GM21381 (cell line): Measurements from ENCODE around the gene PLVAP.

Experiments used
- ATAC-seq: cut with Tn5 transposase; IDR thresholded peaks from one replicate; pipeline ENCODE4 v1.9.1; 2021; ENCODE audit warnings: mild to moderate bottlenecking, moderate library complexity; ENCODE audit not compliant: unreplicated experiment

PLVAP gene

GRCh38 chr19:17304386-17305215 is 72.5 kb downstream of the PLVAP start:
- no peak for ATAC-seq

- no peak for ATAC-seq
Observed at GRCh38 chr19:17303940-17304267, 73.2 kb downstream of the PLVAP start.

GRCh38 chr19:17303167-17303939 is 73.8 kb downstream of the PLVAP start, which contains the start of gene ABHD8:
Gene ABHD8 (minus strand): TSS chr19:17303425. CDS start chr19:17301616, 1,809 bp downstream.
- peak; percentile 52 for ATAC-seq

GRCh38 chr19:17302391-17303166 is 74.6 kb downstream of the PLVAP start:
- ATAC-seq = no peak
